ENCODE measurements around the gene BCAS1.
"Not testable (repeated sequence)": the region's sequence is repeated elsewhere in the genome, so short reads cannot be mapped to it uniquely, and the experiment has no call there.

BCAS1 gene

GRCh38 chr20:53942973-53943372 lies 127.4 kb downstream of the BCAS1 start:
- DNase-seq (ENCODE audit: low read depth in 2 of 2), result no peak

- no peak for DNase-seq (ENCODE audit: low read depth in 2 of 2)
Measured at GRCh38 chr20:53942472-53942816, 128.0 kb downstream of the BCAS1 start.

DNA sequence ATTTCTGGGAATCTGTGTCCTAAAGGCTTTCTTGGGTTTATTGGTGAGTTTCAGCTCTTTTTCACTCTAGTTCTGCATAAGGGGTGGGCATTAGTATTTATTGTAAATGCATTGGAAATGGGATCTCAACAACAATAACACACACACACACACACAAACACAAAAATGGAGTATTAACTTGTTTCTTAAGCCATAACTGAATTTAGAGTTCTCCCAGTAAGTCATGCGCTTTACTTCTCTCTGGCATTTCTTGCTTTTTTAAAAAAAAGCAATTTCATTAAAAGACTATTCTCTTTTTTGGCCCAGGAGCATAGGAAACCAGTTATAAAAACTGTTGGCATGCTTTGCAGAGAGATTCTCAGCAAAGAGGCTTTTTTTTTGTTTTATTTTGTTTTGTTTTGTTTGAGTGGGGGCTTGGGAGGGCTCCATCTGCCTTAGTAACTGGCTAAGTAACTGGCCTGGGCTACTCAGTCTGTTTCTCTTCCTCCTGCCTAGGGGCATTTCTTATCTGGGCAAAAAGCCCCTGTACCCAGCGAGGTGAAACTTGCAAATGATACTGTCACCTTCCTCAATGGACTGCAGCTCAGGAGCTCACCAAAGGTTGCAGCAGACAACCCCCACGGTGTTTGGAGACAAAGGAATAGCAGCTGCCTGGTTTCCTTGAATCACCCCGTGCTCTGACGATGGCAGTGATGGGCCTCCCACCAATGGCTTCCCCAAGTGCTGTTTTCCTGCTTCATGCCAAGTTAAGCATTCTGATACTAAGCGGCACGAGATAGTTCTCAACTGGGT lies 128.5 kb downstream of the BCAS1 start:
- DNase-seq (ENCODE audit: low read depth in 2 of 2), result no peak

DNA sequence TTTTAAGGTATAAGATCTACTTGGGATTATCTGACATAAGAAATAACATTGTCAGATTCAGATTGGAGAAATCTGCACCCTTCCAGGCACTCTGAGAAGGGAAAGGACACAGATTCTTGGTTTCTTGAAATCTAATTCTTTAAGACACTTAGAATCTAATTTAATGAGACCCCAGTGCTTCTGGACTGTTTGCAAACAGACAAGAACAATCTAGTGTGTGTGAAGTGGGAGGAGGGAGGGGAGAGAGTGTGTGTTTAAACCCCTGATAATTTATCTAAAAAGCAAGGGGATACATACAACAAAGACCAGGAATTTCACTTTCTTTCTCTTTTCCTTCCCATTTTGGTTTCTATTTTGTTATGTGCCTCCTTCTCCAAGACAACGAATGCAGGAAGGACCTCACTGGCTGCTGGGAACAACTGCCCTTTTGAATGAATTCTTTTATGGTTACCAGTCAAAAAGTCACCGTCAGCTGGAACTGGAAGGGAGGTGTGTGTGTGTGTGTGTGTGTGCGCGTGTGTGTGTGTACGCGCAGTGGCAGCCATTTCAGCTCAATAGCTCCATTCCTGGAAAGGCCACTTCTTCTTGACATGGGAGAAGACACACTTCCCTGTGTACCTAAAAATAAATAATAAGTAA lies 129.4 kb downstream of the BCAS1 start:
- DNase-seq (ENCODE audit: low read depth in 2 of 2), result peak in 1 of 2 experiments; percentile 41

- no peak for DNase-seq (ENCODE audit: low read depth in 2 of 2)
Measured at GRCh38 chr20:53940360-53940702, 130.1 kb downstream of the BCAS1 start.

- DNase-seq (ENCODE audit: low read depth in 2 of 2), result peak; percentile 90
Measured at GRCh38 chr20:53939572-53940359, 130.6 kb downstream of the BCAS1 start.

DNA sequence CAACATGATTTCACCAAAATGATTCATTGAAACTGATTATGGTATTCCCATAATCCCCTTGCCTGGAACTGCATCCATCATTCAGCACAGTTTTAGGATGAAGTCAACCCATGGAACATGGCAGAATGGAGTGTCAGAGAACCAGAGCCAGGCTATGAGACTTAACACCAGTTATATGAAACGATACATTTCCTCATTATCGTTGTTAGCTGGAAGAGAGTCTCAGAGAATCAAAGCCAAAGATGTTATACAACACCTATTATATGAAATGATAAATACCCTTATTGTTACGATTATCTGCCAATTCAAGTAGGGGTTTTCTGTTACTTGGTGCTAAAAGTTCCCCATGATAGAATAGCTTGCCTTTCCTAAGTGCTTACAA lies 131.2 kb downstream of the BCAS1 start:
- DNase-seq (ENCODE audit: low read depth in 2 of 2), result no peak

DNA sequence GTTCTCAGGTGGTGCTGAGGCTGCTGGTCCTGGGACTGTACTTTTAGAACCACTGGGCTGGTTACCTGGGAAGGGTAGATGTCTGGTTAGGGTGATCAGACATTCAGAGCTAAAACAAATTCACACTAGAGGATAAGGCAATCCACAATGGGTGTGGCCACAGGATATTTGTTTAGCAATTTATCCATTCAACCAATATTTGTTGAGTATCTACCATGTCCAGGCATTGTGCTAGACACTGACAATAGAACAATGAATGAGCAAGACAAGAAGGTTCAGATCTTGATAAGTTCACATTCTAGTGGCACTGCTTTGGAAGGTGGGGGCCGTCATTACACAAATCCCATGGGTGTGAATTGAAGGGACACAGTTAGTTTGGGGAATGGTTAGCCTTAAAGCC lies 131.7 kb downstream of the BCAS1 start:
- DNase-seq (ENCODE audit: low read depth in 2 of 2), result no peak

- DNase-seq (ENCODE audit: low read depth in 2 of 2), result no peak
Measured at GRCh38 chr20:53937929-53938367, 132.4 kb downstream of the BCAS1 start.

- DNase-seq (ENCODE audit: low read depth in 2 of 2), result no peak
Measured at GRCh38 chr20:53937339-53937741, 133.1 kb downstream of the BCAS1 start.

GRCh38 chr20:53935344-53936084 lies 134.9 kb downstream of the BCAS1 start:
- DNase-seq (ENCODE audit: low read depth in 2 of 2), result no peak

- DNase-seq (ENCODE audit: low read depth in 2 of 2), result peak; percentile 74 to 78
Measured at GRCh38 chr20:53934421-53935343, 135.7 kb downstream of the BCAS1 start.

- no peak for DNase-seq (ENCODE audit: low read depth in 2 of 2)
Measured at GRCh38 chr20:53933232-53933846, 137.1 kb downstream of the BCAS1 start.

GRCh38 chr20:53932655-53933192 lies 137.7 kb downstream of the BCAS1 start:
- not testable (repeated sequence) for DNase-seq (ENCODE audit: low read depth in 2 of 2)

- DNase-seq (ENCODE audit: low read depth in 2 of 2), result no peak
Measured at GRCh38 chr20:53931597-53931996, 138.8 kb downstream of the BCAS1 start.

GRCh38 chr20:53930651-53931504 lies 139.5 kb downstream of the BCAS1 start:
- no peak for DNase-seq (ENCODE audit: low read depth in 2 of 2)

- no peak for DNase-seq (ENCODE audit: low read depth in 2 of 2)
Measured at GRCh38 chr20:53929974-53930650, 140.3 kb downstream of the BCAS1 start.

DNA sequence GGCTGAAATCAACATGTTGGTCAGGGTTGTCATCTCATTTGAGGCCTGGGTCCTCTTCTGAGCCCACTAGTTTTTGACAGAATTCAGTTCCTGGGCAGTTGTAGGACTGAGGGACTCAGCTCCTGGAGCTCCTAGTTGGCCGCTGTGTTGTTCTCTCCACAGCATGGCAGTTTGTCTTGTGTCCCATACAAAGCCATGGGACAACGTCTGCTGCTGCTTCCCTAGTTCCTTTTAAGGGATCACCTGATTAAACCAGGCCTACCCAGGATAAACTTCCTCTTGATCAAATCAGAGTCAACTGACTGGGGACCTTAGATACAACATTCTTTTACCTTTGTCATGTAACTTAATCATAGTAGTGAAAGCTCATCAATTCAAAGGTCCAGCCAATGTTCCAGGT lies 141.0 kb downstream of the BCAS1 start:
- DNase-seq (ENCODE audit: low read depth in 2 of 2), result no peak

DNA sequence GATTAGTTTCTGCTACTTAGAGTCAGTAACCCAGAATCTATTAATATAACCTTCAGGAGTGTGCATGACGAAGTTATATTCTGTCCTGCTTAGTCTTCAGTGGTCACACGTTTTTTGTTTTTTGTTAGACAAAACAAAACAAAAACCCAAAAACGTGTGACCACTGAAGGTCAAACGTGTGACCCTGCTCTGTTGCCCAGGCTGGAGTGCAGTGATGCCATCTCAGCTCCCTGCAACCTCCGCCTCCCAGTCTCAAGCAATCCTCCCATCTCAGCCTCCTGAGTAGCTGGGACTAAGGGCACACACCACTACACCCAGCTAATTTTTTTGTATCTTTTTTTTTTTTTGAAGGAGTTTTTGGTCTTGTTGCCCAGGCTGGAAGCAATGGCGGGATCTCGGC lies 142.4 kb downstream of the BCAS1 start:
- DNase-seq (ENCODE audit: low read depth in 2 of 2), result no peak

Measured in fibroblast of skin of left quadriceps (primary cell).